Esophagus muscularis mucosa (tissue), 4 donors: ENCODE measurements around the gene HSF4. TPM values are rescaled to one million over a fixed set of nuclear protein-coding genes. Genes with fewer than 3 reads are reported as not detected.

ENCODE experiments used
- DNase-seq: peaks from one replicate; pipeline ENCODE4 v3.0.0-alpha.2; 2017; ENCODE audit errors: extremely low spot score
- H3K27ac ChIP-seq, 4 donors: fragments of 200-600 bp; sonication (generic); replicated peaks in 1 of 4; 1 replicate in 3 of 4; 2 replicates in 1 of 4; pipeline ENCODE4 v1.5.1; 2016 to 2019; ENCODE audit warnings: mild to moderate bottlenecking in 1 of 4
- H3K27me3 ChIP-seq, 4 donors: fragments of 200-600 bp; sonication (generic); one replicate each; pipeline versions ENCODE4 v1.5.1 to v1.6.0; 2016 to 2019
- H3K36me3 ChIP-seq, 4 donors: fragments of 200-600 bp; sonication (generic); one replicate each; pipeline ENCODE4 v1.5.1; 2016 to 2019
- H3K4me1 ChIP-seq, 4 donors: fragments of 200-600 bp; sonication (generic); one replicate each; pipeline ENCODE4 v1.5.1; 2016 to 2019
- H3K4me3 ChIP-seq, 4 donors: fragments of 200-600 bp; sonication (generic); 1 replicate in 2 of 4; 2 replicates in 2 of 4; pipeline ENCODE4 v1.5.1; 2016 to 2019; ENCODE audit warnings: mild to moderate bottlenecking in 4 of 4, moderate library complexity in 1 of 4
- H3K9me3 ChIP-seq, 4 donors: fragments of 200-600 bp; sonication (generic); 1 replicate in 3 of 4; 2 replicates in 1 of 4; pipeline ENCODE4 v1.5.1; 2016 to 2019
- CTCF ChIP-seq, 3 experiments: fragments of 200-600 bp in 2 of 3; fragments of 450-650 bp in 1 of 3; sonication (generic) in 2 of 3; IDR thresholded peaks; one replicate each; pipeline ENCODE4 v1.5.1; 2017 to 2019; ENCODE audit warnings: antibody characterized with exemption in 3 of 3, mild to moderate bottlenecking in 2 of 3, moderate library complexity in 1 of 3
- EP300 ChIP-seq: sonication (generic); formaldehyde crosslinking; IDR thresholded peaks from one replicate; pipeline ENCODE4 v1.6.1; 2017; ENCODE audit warnings: antibody characterized with exemption
- POLR2A ChIP-seq: fragments of 450-650 bp; IDR thresholded peaks from one replicate; pipeline ENCODE4 v1.6.1; 2017; ENCODE audit warnings: antibody characterized with exemption, moderate library complexity, mild to moderate bottlenecking, low read depth
- POLR2AphosphoS5 ChIP-seq, 2 donors: sonication (generic); formaldehyde crosslinking; IDR thresholded peaks; one replicate each; pipeline ENCODE4 v1.6.1; 2017; ENCODE audit warnings: antibody characterized with exemption in 2 of 2
- WGBS: methylation state at CpG from one replicate; pipeline ENCODE4 v1.1.5; 2018; 5-methylcytosine and 5-hydroxymethylcytosine counted together
- intact Hi-C: fragments of 100-400 bp; cut with DNase I; formaldehyde crosslinking; loops from one replicate; pipeline ENCODE4 v1.15.1; 2023
- total RNA-seq, 4 donors: library from RNA; depleted of rRNA; stranded (reverse); fragments of >200 nt; gene quantifications; one replicate each; pipeline versions ENCODE4 v1.1.0 to v1.2.1, GENCODE V29; 2016

HSF4 gene
- total RNA-seq, 4 donors from 2014 or later, result 27.3 to 61.9 (median 41.1) TPM

GRCh38 chr16:67137605-67138004 lies 26.9 kb upstream of the HSF4 start:
- Histone ChIP-seq H3K36me3 (peaks cover 91 to 100% (median 97%) of the 10 kb centered on the region in 4 donors), H3K9me3 (no peaks in the 10 kb centered on the region), H3K4me1 (no peaks in the 10 kb centered on the region), H3K4me3 (no peak overlapping the region), H3K27me3 (no peaks in the 10 kb centered on the region), H3K27ac (no peak overlapping the region)
- intact Hi-C loops, result no loop called here
- TF ChIP-seq CTCF (IDR thresholded peaks at IDR 0.05) (no peak), POLR2A (no peak), EP300 (no peak), POLR2AphosphoS5 (IDR thresholded peaks at IDR 0.05) (no peak)
- WGBS, result 68% methylated on average over 3 of the region's 3 CpGs
- no peak for DNase-seq

GRCh38 chr16:67141391-67141790 lies 23.2 kb upstream of the HSF4 start:
- 99% methylated on average over 7 of the region's 13 CpGs for WGBS
- no peak overlapping the region for H3K4me3 ChIP-seq
- H3K27me3 ChIP-seq, result no peaks in the 10 kb centered on the region
- DNase-seq, result no peak
- no peaks in the 10 kb centered on the region for H3K9me3 ChIP-seq
- no peak overlapping the region for H3K27ac ChIP-seq
- TF ChIP-seq EP300, result no peak
- TF ChIP-seq POLR2A, result no peak
- no peak for TF ChIP-seq CTCF (IDR thresholded peaks at IDR 0.05)
- no peak for TF ChIP-seq POLR2AphosphoS5 (IDR thresholded peaks at IDR 0.05)
- intact Hi-C loops, result no loop called here
- peaks cover 85 to 100% (median 97%) of the 10 kb centered on the region in 4 donors for H3K36me3 ChIP-seq
- H3K4me1 ChIP-seq, result no peaks in the 10 kb centered on the region

- H3K4me3 ChIP-seq, result no peak overlapping the region
- intact Hi-C loops, result no loop called here
- H3K27ac ChIP-seq, result no peak overlapping the region
- H3K4me1 ChIP-seq, result no peaks in the 10 kb centered on the region
- DNase-seq, result no peak
- no peaks in the 10 kb centered on the region for H3K9me3 ChIP-seq
- WGBS, result no CpG with 5 or more reads among the region's 9 CpGs
- H3K27me3 ChIP-seq, result no peaks in the 10 kb centered on the region
- TF ChIP-seq CTCF (IDR thresholded peaks at IDR 0.05) (no peak), POLR2AphosphoS5 (IDR thresholded peaks at IDR 0.05) (no peak), EP300 (no peak), POLR2A (no peak)
- peaks cover 82 to 100% (median 98%) of the 10 kb centered on the region in 4 donors for H3K36me3 ChIP-seq
These were observed 22.2 kb upstream of the HSF4 start for GRCh38 chr16:67142342-67142741.

GRCh38 chr16:67144943-67145342 lies 19.6 kb upstream of the HSF4 start:
- Histone ChIP-seq H3K27me3 (no peaks in the 10 kb centered on the region), H3K4me1 (peaks cover 0 to 12% (median 5%) of the 10 kb centered on the region in 4 donors), H3K27ac (no peak overlapping the region), H3K9me3 (no peaks in the 10 kb centered on the region), H3K4me3 (no peak overlapping the region), H3K36me3 (peaks cover 66 to 100% (median 91%) of the 10 kb centered on the region in 4 donors)
- intact Hi-C loops, result no loop called here
- TF ChIP-seq EP300, result no peak
- no peak for TF ChIP-seq CTCF (IDR thresholded peaks at IDR 0.05)
- no peak for TF ChIP-seq POLR2AphosphoS5 (IDR thresholded peaks at IDR 0.05)
- TF ChIP-seq POLR2A, result no peak
- 97% methylated on average over 2 of the region's 2 CpGs for WGBS
- DNase-seq, result no peak

- TF ChIP-seq CTCF (IDR thresholded peaks at IDR 0.05) (no peak), POLR2AphosphoS5 (IDR thresholded peaks at IDR 0.05) (no peak), EP300 (no peak), POLR2A (no peak)
- no peak for DNase-seq
- Histone ChIP-seq H3K27me3 (no peaks in the 10 kb centered on the region), H3K9me3 (no peaks in the 10 kb centered on the region), H3K4me1 (peaks cover under 1 to 20% (median 13%) of the 10 kb centered on the region in 4 donors), H3K27ac (no peak overlapping the region), H3K36me3 (peaks cover 58 to 92% (median 83%) of the 10 kb centered on the region in 4 donors), H3K4me3 (no peak overlapping the region)
- 84% methylated on average over 2 of the region's 2 CpGs for WGBS
- intact Hi-C loops, result no loop called here
These were observed 18.8 kb upstream of the HSF4 start for GRCh38 chr16:67145746-67146145.
